ELR (cell line): ENCODE data around the gene SPSB2.

Experiments used
- DNase-seq: peaks from one replicate; pipeline ENCODE4 v3.0.0-alpha.2; 2015; ENCODE audit warnings: low read depth

The SPSB2 gene

GRCh38 chr12:6851921-6852650 lies 21.0 kb downstream of the SPSB2 start, which contains the start of gene USP5:
USP5 (plus strand) TSS chr12:6852150; CDS start chr12:6852180, 30 bp downstream.
- DNase-seq: peak; percentile 100

- DNase-seq: peak; percentile 100
These were observed 21.8 kb downstream of the SPSB2 start, which contains the start of gene CDCA3 for GRCh38 chr12:6851153-6851920. CDCA3 (minus strand) TSS chr12:6851286; CDS start chr12:6850952, 334 bp downstream.

- DNase-seq: no peak
These were observed 22.3 kb downstream of the SPSB2 start for GRCh38 chr12:6850796-6851152.

- DNase-seq: peak; percentile 15
These were observed 23.0 kb downstream of the SPSB2 start for GRCh38 chr12:6849976-6850560.

GRCh38 chr12:6849427-6849826 lies 23.7 kb downstream of the SPSB2 start:
- DNase-seq: no peak

- no peak for DNase-seq
These were observed 25.4 kb downstream of the SPSB2 start for GRCh38 chr12:6847676-6848075.

GRCh38 chr12:6846316-6846869 lies 26.7 kb downstream of the SPSB2 start:
- DNase-seq: no peak

GRCh38 chr12:6845395-6845794 lies 27.7 kb downstream of the SPSB2 start:
- no peak for DNase-seq

GRCh38 chr12:6843118-6843902 lies 29.8 kb downstream of the SPSB2 start:
- DNase-seq: no peak

GRCh38 chr12:6842075-6842474 lies 31.0 kb downstream of the SPSB2 start:
- DNase-seq: no peak

GRCh38 chr12:6840761-6841515 lies 32.2 kb downstream of the SPSB2 start, which contains the start of gene GNB3:
GNB3 (plus strand) TSS chr12:6840925; CDS start chr12:6841288, 363 bp downstream.
- DNase-seq: no peak

- no peak for DNase-seq
These were observed 32.8 kb downstream of the SPSB2 start for GRCh38 chr12:6840330-6840729.

- DNase-seq: no peak
These were observed 33.5 kb downstream of the SPSB2 start for GRCh38 chr12:6839482-6840201.

- DNase-seq: no peak
These were observed 34.2 kb downstream of the SPSB2 start for GRCh38 chr12:6838854-6839253.

GRCh38 chr12:6837370-6838060 lies 35.6 kb downstream of the SPSB2 start:
- no peak for DNase-seq

GRCh38 chr12:6836851-6837250 lies 36.3 kb downstream of the SPSB2 start:
- no peak for DNase-seq

- DNase-seq: no peak
These were observed 38.2 kb downstream of the SPSB2 start for GRCh38 chr12:6834873-6835272.

- DNase-seq: no peak
These were observed 38.8 kb downstream of the SPSB2 start for GRCh38 chr12:6834254-6834653.

GRCh38 chr12:6833189-6833890 lies 39.8 kb downstream of the SPSB2 start:
- DNase-seq: no peak
